Panc1 (cell line): Measurements from ENCODE around the gene ITGB5. TPM values are rescaled to one million over a fixed set of nuclear protein-coding genes. Genes with fewer than 3 reads are reported as not detected.

Experiments
- ATAC-seq: fragments of 200-7000 bp; cut with Tn5 transposase; 2 replicates; pipeline ENCODE4 v1.9.1; 2020; ENCODE audit warnings: mild to moderate bottlenecking, moderate library complexity
- BruUV-seq: library from RNA; stranded (reverse); fragments of 400-500 nt; replicated peaks from 2 replicates; lab custom pipeline; 2021; lab: Mats Ljungman, UMichigan
- CTCF ChIA-PET: fragments of 300-600 bp; sonication (Branson Sonifier 250); formaldehyde crosslinking; loops from one replicate; lab custom pipeline; 2022; ENCODE audit warnings: antibody characterized with exemption; lab: Charles Lee
- POLR2A ChIA-PET: fragments of 300-600 bp; sonication (Branson Sonifier 250); formaldehyde crosslinking; loops from one replicate; lab custom pipeline; 2022; ENCODE audit warnings: antibody characterized with exemption; lab: Charles Lee
- DNase-seq: peaks from one replicate; pipeline ENCODE4 v3.0.0-alpha.2; 2010; ENCODE audit warnings: low read depth, low spot score
- H3K27ac ChIP-seq: 2 replicates; pipeline ENCODE4 v1.5.1; 2011; ENCODE audit warnings: mild to moderate bottlenecking, low read length, inconsistent platforms
- H3K27me3 ChIP-seq: fragments of 200-500 bp; sonication (Bioruptor generic); 2 replicates; pipeline ENCODE4 v1.6.0; 2014; ENCODE audit warnings: low read length, inconsistent platforms; ENCODE audit not compliant: control insufficient read depth, insufficient read depth
- H3K36me3 ChIP-seq: fragments of 200-500 bp; sonication (Bioruptor generic); 2 replicates; pipeline ENCODE4 v1.5.1; 2014; ENCODE audit warnings: inconsistent platforms, mild to moderate bottlenecking, low read length, moderate library complexity; ENCODE audit not compliant: control insufficient read depth, insufficient read depth
- H3K4me1 ChIP-seq: 2 replicates; pipeline ENCODE4 v1.5.1; 2011; ENCODE audit warnings: inconsistent platforms, mild to moderate bottlenecking, low read length, moderate library complexity; ENCODE audit not compliant: control insufficient read depth, insufficient read depth
- H3K4me3 ChIP-seq, 2 experiments: 2 replicates each; pipeline ENCODE4 v1.5.1; 2011 to 2012; ENCODE audit warnings: low read depth in 2 of 2, low read length in 2 of 2, mild to moderate bottlenecking in 2 of 2, inconsistent platforms in 1 of 2, moderate library complexity in 1 of 2
- H3K9me3 ChIP-seq: fragments of 200-500 bp; sonication (Bioruptor generic); 2 replicates; pipeline ENCODE4 v1.5.1; 2014; ENCODE audit warnings: low read depth, mild to moderate bottlenecking, inconsistent platforms, low read length, moderate library complexity; ENCODE audit not compliant: control insufficient read depth, insufficient read depth
- POLR2AphosphoS5 ChIP-seq: IDR thresholded peaks from 2 replicates; pipeline ENCODE4 v1.6.1; 2012; ENCODE audit warnings: mild to moderate bottlenecking, low read depth, low read length, moderate library complexity
- SIN3A ChIP-seq: IDR thresholded peaks from 2 replicates; pipeline ENCODE4 v1.6.1; 2012; ENCODE audit warnings: low read depth, mild to moderate bottlenecking, low read length, moderate library complexity, borderline replicate concordance; ENCODE audit not compliant: insufficient read depth
- TCF7L2 ChIP-seq: IDR thresholded peaks from 2 replicates; pipeline ENCODE4 v1.6.1; 2011; ENCODE audit warnings: mild to moderate bottlenecking, low read depth, low read length, inconsistent platforms
- in situ Hi-C: cut with HindIII; loops from 2 replicates; pipeline ENCODE4 v1.10.0; 2016; ENCODE audit warnings: low sequenced_read_pairs, low pct_unique_long_range_greater_than_20kb
- intact Hi-C: fragments of 100-400 bp; cut with micrococcal nuclease; formaldehyde crosslinking; loops from one replicate; pipeline ENCODE4 v1.10.0; 2022; ENCODE audit not compliant: unreplicated experiment
- total RNA-seq: library from RNA; stranded (reverse); gene quantifications from one replicate; pipeline ENCODE4 v1.2.1, GENCODE V29; 2021; ENCODE audit not compliant: unreplicated experiment
- TF ChIP-seq, protein P1 (sequence below): fragments of 450-650 bp; IDR thresholded peaks from 2 replicates; pipeline ENCODE4 v1.5.1; 2017; ENCODE audit warnings: mild to moderate bottlenecking
- TF ChIP-seq, protein P2 (sequence below), 2 experiments: IDR thresholded peaks; 2 replicates each; pipeline ENCODE4 v1.6.1; 2011 to 2012; ENCODE audit warnings: low read depth in 2 of 2, control low read depth in 1 of 2, low read length in 1 of 2, mild to moderate bottlenecking in 1 of 2, moderate library complexity in 1 of 2; ENCODE audit not compliant: insufficient read depth in 1 of 2

Gene ITGB5
- total RNA-seq, 1 experiment from 2014 or later = 446 TPM

GRCh38 chr3:124884474-124885101 lies 2.6 kb downstream of the ITGB5 start:
- TF ChIP-seq SIN3A (no peak), TCF7L2 (no peak), POLR2AphosphoS5 (no peak)
- TF ChIP-seq, protein P1, sequence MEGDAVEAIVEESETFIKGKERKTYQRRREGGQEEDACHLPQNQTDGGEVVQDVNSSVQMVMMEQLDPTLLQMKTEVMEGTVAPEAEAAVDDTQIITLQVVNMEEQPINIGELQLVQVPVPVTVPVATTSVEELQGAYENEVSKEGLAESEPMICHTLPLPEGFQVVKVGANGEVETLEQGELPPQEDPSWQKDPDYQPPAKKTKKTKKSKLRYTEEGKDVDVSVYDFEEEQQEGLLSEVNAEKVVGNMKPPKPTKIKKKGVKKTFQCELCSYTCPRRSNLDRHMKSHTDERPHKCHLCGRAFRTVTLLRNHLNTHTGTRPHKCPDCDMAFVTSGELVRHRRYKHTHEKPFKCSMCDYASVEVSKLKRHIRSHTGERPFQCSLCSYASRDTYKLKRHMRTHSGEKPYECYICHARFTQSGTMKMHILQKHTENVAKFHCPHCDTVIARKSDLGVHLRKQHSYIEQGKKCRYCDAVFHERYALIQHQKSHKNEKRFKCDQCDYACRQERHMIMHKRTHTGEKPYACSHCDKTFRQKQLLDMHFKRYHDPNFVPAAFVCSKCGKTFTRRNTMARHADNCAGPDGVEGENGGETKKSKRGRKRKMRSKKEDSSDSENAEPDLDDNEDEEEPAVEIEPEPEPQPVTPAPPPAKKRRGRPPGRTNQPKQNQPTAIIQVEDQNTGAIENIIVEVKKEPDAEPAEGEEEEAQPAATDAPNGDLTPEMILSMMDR = no peak
- TF ChIP-seq, protein P2, sequence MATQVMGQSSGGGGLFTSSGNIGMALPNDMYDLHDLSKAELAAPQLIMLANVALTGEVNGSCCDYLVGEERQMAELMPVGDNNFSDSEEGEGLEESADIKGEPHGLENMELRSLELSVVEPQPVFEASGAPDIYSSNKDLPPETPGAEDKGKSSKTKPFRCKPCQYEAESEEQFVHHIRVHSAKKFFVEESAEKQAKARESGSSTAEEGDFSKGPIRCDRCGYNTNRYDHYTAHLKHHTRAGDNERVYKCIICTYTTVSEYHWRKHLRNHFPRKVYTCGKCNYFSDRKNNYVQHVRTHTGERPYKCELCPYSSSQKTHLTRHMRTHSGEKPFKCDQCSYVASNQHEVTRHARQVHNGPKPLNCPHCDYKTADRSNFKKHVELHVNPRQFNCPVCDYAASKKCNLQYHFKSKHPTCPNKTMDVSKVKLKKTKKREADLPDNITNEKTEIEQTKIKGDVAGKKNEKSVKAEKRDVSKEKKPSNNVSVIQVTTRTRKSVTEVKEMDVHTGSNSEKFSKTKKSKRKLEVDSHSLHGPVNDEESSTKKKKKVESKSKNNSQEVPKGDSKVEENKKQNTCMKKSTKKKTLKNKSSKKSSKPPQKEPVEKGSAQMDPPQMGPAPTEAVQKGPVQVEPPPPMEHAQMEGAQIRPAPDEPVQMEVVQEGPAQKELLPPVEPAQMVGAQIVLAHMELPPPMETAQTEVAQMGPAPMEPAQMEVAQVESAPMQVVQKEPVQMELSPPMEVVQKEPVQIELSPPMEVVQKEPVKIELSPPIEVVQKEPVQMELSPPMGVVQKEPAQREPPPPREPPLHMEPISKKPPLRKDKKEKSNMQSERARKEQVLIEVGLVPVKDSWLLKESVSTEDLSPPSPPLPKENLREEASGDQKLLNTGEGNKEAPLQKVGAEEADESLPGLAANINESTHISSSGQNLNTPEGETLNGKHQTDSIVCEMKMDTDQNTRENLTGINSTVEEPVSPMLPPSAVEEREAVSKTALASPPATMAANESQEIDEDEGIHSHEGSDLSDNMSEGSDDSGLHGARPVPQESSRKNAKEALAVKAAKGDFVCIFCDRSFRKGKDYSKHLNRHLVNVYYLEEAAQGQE (IDR thresholded peaks at IDR 0.05; ENCODE audit: insufficient read depth in 1 of 2, low read depth in 2 of 2, low read length in 1 of 2) = no peak
- Histone ChIP-seq H3K27me3 (no peaks in the 10 kb centered on the region), H3K4me3 (peak overlapping the region; percentile 71 to 76), H3K9me3 (no peaks in the 10 kb centered on the region), H3K36me3 (no peaks in the 10 kb centered on the region), H3K4me1 (peaks cover 58% of the 10 kb centered on the region), H3K27ac (peak overlapping the region; percentile 91)
- in situ Hi-C loops = no loop called here
- BruUV-seq = no TSS peak
- intact Hi-C loops = no loop called here
- ChIA-PET POLR2A (no interaction called here), CTCF (no interaction called here)
- no peak for DNase-seq
- ATAC-seq = no peak

GRCh38 chr3:124883766-124884473 lies 3.2 kb downstream of the ITGB5 start:
- in situ Hi-C loops = no loop called here

More at GRCh38 chr3:124883766-124884473, 3.2 kb downstream of the ITGB5 start:
- BruUV-seq = no TSS peak
- CTCF ChIA-PET = no interaction called here
- H3K36me3 ChIP-seq = no peaks in the 10 kb centered on the region
- intact Hi-C loops = no loop called here
- H3K4me1 ChIP-seq = peaks cover 63% of the 10 kb centered on the region
- H3K27me3 ChIP-seq = no peaks in the 10 kb centered on the region
- H3K27ac ChIP-seq = peak overlapping the region; percentile 91
- peak overlapping the region in 1 of 2 experiments; percentile 6; a peak in 1 of 4 replicates for H3K4me3 ChIP-seq
- ATAC-seq (no peak), DNase-seq (no peak)
- no peak for TF ChIP-seq SIN3A
- no peak for TF ChIP-seq TCF7L2
- TF ChIP-seq, protein P2 (IDR thresholded peaks at IDR 0.05; ENCODE audit: insufficient read depth in 1 of 2, low read depth in 2 of 2, low read length in 1 of 2) = no peak
- TF ChIP-seq POLR2AphosphoS5 = no peak
- TF ChIP-seq, protein P1 = no peak
- H3K9me3 ChIP-seq = no peaks in the 10 kb centered on the region
- POLR2A ChIA-PET = no interaction called here
